IMR-90 (cell line): ENCODE results near the gene ABCC8. TPM values are rescaled to one million over a fixed set of nuclear protein-coding genes. Genes with fewer than 3 reads are reported as not detected.

ENCODE experiments used
- ATAC-seq: fragments of 200-7000 bp; cut with Tn5 transposase; 2 replicates; pipeline ENCODE4 v1.9.1; 2020; ENCODE audit warnings: low read depth, mild to moderate bottlenecking, moderate library complexity
- BruUV-seq: library from RNA; stranded (reverse); fragments of 400-500 nt; replicated peaks from 2 replicates; lab custom pipeline; 2021; lab: Mats Ljungman, UMichigan
- CTCF ChIA-PET: fragments of 300-600 bp; formaldehyde crosslinking; extraction: SDS; loops from one replicate; lab custom pipeline; 2021; ENCODE audit warnings: antibody characterized with exemption; lab: Yijun Ruan, JAX
- POLR2A ChIA-PET: fragments of 300-600 bp; sonication (Branson Sonifier 250); formaldehyde crosslinking; loops from one replicate; lab custom pipeline; 2022; ENCODE audit warnings: antibody characterized with exemption; ENCODE audit not compliant: unreplicated experiment; lab: Charles Lee
- DNase-seq: peaks from one replicate; pipeline ENCODE4 v3.0.0; 2013
- H2AFZ ChIP-seq: replicated peaks from 2 replicates; pipeline ENCODE3; 2013; ENCODE audit warnings: low read length, mild to moderate bottlenecking; ENCODE audit not compliant: poor library complexity
- H2AK5ac ChIP-seq: 2 replicates; pipeline ENCODE4 v1.6.1; 2013; ENCODE audit warnings: low read depth, low read length, inconsistent platforms
- H2AK9ac ChIP-seq: replicated peaks from 2 replicates; pipeline ENCODE3; 2013; ENCODE audit warnings: mild to moderate bottlenecking, low read depth, low read length, moderate library complexity; ENCODE audit not compliant: poor library complexity
- H2BK120ac ChIP-seq: 2 replicates; pipeline ENCODE4 v1.6.1; 2013; ENCODE audit warnings: low read depth, low read length, inconsistent platforms
- H2BK15ac ChIP-seq: 3 replicates; pipeline ENCODE4 v1.6.1; 2013; ENCODE audit warnings: low read depth, low read length, inconsistent platforms
- H2BK20ac ChIP-seq: 2 replicates; pipeline ENCODE4 v1.6.1; 2013; ENCODE audit warnings: low read depth, mild to moderate bottlenecking, inconsistent platforms, low read length, moderate library complexity
- H2BK5ac ChIP-seq: 2 replicates; pipeline ENCODE4 v1.6.1; 2013; ENCODE audit warnings: mild to moderate bottlenecking, low read depth, low read length, inconsistent platforms; ENCODE audit not compliant: poor library complexity, severe bottlenecking
- H3K14ac ChIP-seq: replicated peaks from 2 replicates; pipeline ENCODE4 v1.6.1; 2013; ENCODE audit warnings: low read depth, low read length, inconsistent platforms
- H3K18ac ChIP-seq: 2 replicates; pipeline ENCODE4 v1.6.1; 2013; ENCODE audit warnings: low read depth, low read length, control low read depth
- H3K23ac ChIP-seq: 2 replicates; pipeline ENCODE4 v1.6.1; 2013; ENCODE audit warnings: low read depth, low read length, inconsistent platforms
- H3K27ac ChIP-seq: 2 replicates; pipeline ENCODE4 v1.5.1; 2013; ENCODE audit warnings: mild to moderate bottlenecking, control low read depth, low read length; ENCODE audit not compliant: insufficient read depth
- H3K27me3 ChIP-seq: 2 replicates; pipeline ENCODE4 v1.6.1; 2013; ENCODE audit warnings: low read length; ENCODE audit not compliant: control insufficient read depth, insufficient read depth
- H3K36me3 ChIP-seq: 2 replicates; pipeline ENCODE4 v1.6.1; 2013; ENCODE audit warnings: low read length, mixed read lengths; ENCODE audit not compliant: control insufficient read depth, insufficient read depth
- H3K4ac ChIP-seq: 2 replicates; pipeline ENCODE4 v1.6.1; 2013; ENCODE audit warnings: low read depth, low read length, inconsistent platforms
- H3K4me1 ChIP-seq: 2 replicates; pipeline ENCODE4 v1.6.1; 2013; ENCODE audit warnings: low read length, mixed read lengths; ENCODE audit not compliant: control insufficient read depth, insufficient read depth
- H3K4me2 ChIP-seq: 2 replicates; pipeline ENCODE4 v1.6.1; 2013; ENCODE audit warnings: low read depth, mild to moderate bottlenecking, control low read depth, low read length, moderate library complexity
- H3K4me3 ChIP-seq: 2 replicates; pipeline ENCODE4 v1.5.1; 2013; ENCODE audit warnings: low read depth, mild to moderate bottlenecking, control low read depth, low read length, moderate library complexity; ENCODE audit not compliant: insufficient read depth
- H3K56ac ChIP-seq: 2 replicates; pipeline ENCODE4 v1.6.1; 2013; ENCODE audit warnings: low read length, inconsistent platforms; ENCODE audit not compliant: insufficient read depth; ENCODE audit errors: extremely low read depth
- H3K79me1 ChIP-seq, 2 experiments: 2 replicates each; pipeline ENCODE4 v1.6.1; 2013; ENCODE audit warnings: low read length in 2 of 2, inconsistent platforms in 1 of 2, low read depth in 1 of 2
- H3K9ac ChIP-seq: 2 replicates; pipeline ENCODE4 v1.6.1; 2013; ENCODE audit warnings: low read depth, low read length, control low read depth
- H3K9me1 ChIP-seq: 2 replicates; pipeline ENCODE4 v1.6.1; 2013; ENCODE audit warnings: low read length, inconsistent platforms; ENCODE audit not compliant: insufficient read depth
- H3K9me3 ChIP-seq: 2 replicates; pipeline ENCODE4 v1.6.1; 2013; ENCODE audit warnings: low read length; ENCODE audit not compliant: control insufficient read depth, insufficient read depth
- H4K20me1 ChIP-seq: 2 replicates; pipeline ENCODE4 v1.6.1; 2013; ENCODE audit warnings: low read length, inconsistent platforms; ENCODE audit not compliant: insufficient read depth
- H4K5ac ChIP-seq: 2 replicates; pipeline ENCODE4 v1.6.1; 2013; ENCODE audit warnings: mild to moderate bottlenecking, low read depth, low read length, control low read depth
- H4K8ac ChIP-seq, 2 experiments: 2 replicates each; pipeline ENCODE4 v1.6.1; 2013; ENCODE audit warnings: low read depth in 2 of 2, low read length in 2 of 2, control low read depth in 1 of 2, inconsistent platforms in 1 of 2
- H4K91ac ChIP-seq: 2 replicates; pipeline ENCODE4 v1.6.1; 2013; ENCODE audit warnings: low read depth, low read length, inconsistent platforms; ENCODE audit not compliant: insufficient read depth
- CEBPB ChIP-seq: IDR thresholded peaks from 2 replicates; pipeline ENCODE4 v1.6.1; 2012; ENCODE audit warnings: low read depth, low read length, improper control_type of control experiment
- CHD1 ChIP-seq: IDR thresholded peaks from 2 replicates; pipeline ENCODE4 v1.6.1; 2012; ENCODE audit warnings: low read depth, low read length, improper control_type of control experiment
- CTCF ChIP-seq: conservative IDR thresholded peaks from 2 replicates; pipeline ENCODE4 v1.5.1; 2012; ENCODE audit warnings: mild to moderate bottlenecking, low read depth, low read length, improper control_type of control experiment
- ELK1 ChIP-seq: fragments of 150-350 bp; IDR thresholded peaks from 2 replicates; pipeline ENCODE4 v1.6.1; 2016; ENCODE audit warnings: low read depth, mild to moderate bottlenecking, low read length, moderate library complexity, borderline replicate concordance
- MAFK ChIP-seq: IDR thresholded peaks from 2 replicates; pipeline ENCODE4 v1.6.1; 2012; ENCODE audit warnings: low read depth, low read length, improper control_type of control experiment
- MAZ ChIP-seq: IDR thresholded peaks from 2 replicates; pipeline ENCODE4 v1.6.1; 2012; ENCODE audit warnings: low read depth, mild to moderate bottlenecking, low read length, improper control_type of control experiment, moderate library complexity, borderline replicate concordance
- MXI1 ChIP-seq: IDR thresholded peaks from 2 replicates; pipeline ENCODE4 v1.6.1; 2012; ENCODE audit warnings: low read depth, mild to moderate bottlenecking, low read length, moderate library complexity, borderline replicate concordance
- POLR2A ChIP-seq: IDR thresholded peaks from 2 replicates; pipeline ENCODE4 v1.6.1; 2012; ENCODE audit warnings: mild to moderate bottlenecking, low read depth, low read length
- RAD21 ChIP-seq: IDR thresholded peaks from 2 replicates; pipeline ENCODE4 v1.6.1; 2012; ENCODE audit warnings: low read length, improper control_type of control experiment
- RFX5 ChIP-seq: IDR thresholded peaks from 2 replicates; pipeline ENCODE4 v1.8.0; 2012; ENCODE audit warnings: low read depth, mild to moderate bottlenecking, low read length, moderate library complexity
- SMC3 ChIP-seq: fragments of 150-350 bp; IDR thresholded peaks from 2 replicates; pipeline ENCODE4 v1.6.1; 2016; ENCODE audit warnings: low read depth, mild to moderate bottlenecking, antibody characterized with exemption, low read length, moderate library complexity
- USF2 ChIP-seq: fragments of 150-350 bp; IDR thresholded peaks from 2 replicates; pipeline ENCODE4 v1.6.1; 2017; ENCODE audit warnings: mild to moderate bottlenecking, antibody characterized with exemption, low read length, low read depth
- WGBS, 2 experiments: methylation state at CpG; one replicate each; pipeline versions ENCODE4 v1.1.5 to v1.1.7; 2013; ENCODE audit warnings: missing lambda C conversion rate in 2 of 2; ENCODE audit not compliant: insufficient read length in 1 of 2; ENCODE audit errors: extremely low coverage in 2 of 2; 5-methylcytosine and 5-hydroxymethylcytosine counted together
- dilution Hi-C: fragments of 300-500 bp; cut with HindIII; formaldehyde crosslinking; loops from one replicate; pipeline ENCODE4 v1.14.3; 2018; ENCODE audit warnings: low sequenced_read_pairs; ENCODE audit not compliant: unreplicated experiment
- in situ Hi-C: fragments of 300-500 bp; cut with MboI; formaldehyde crosslinking; loops from 3 replicates; pipeline ENCODE4 v1.14.3; 2019; ENCODE audit warnings: low sequenced_read_pairs, inconsistent platforms, mixed read lengths
- intact Hi-C: fragments of 100-400 bp; cut with micrococcal nuclease; formaldehyde crosslinking; loops from 2 replicates; pipeline ENCODE4 v1.10.0; 2022
- polyA plus RNA-seq, 3 experiments: library from polyadenylated mRNA; depleted of rRNA; stranded (reverse); fragments of >200 nt; gene quantifications; 2 replicates each; pipeline ENCODE4 v1.2.3, GENCODE V29; 2012; ENCODE audit warnings: low replicate concordance in 1 of 3
- total RNA-seq: library from RNA; depleted of rRNA; stranded (reverse); fragments of >200 nt; gene quantifications from 2 replicates; pipeline ENCODE4 v1.2.3, GENCODE V29; 2012

ABCC8 gene
- total and polyA plus RNA-seq, 2 of the 4 experiments (the other 2 are of a cell fraction), result not detected

- Histone ChIP-seq H2AK9ac (no peak overlapping the region), H2BK120ac (no peak overlapping the region), H2BK20ac (no peak overlapping the region), H3K4me3 (no peak overlapping the region), H3K18ac (no peak overlapping the region), H4K91ac (no peak overlapping the region), H3K9me1 (no peaks in the 10 kb centered on the region), H3K4me2 (no peak overlapping the region), H3K9ac (no peak overlapping the region), H2AFZ (no peak overlapping the region), H3K56ac (no peak overlapping the region), H3K27me3 (peaks cover 6% of the 10 kb centered on the region), H3K23ac (no peak overlapping the region), H3K27ac (no peak overlapping the region), H3K79me1 (no peaks in the 10 kb centered on the region), H3K14ac (no peak overlapping the region), H3K9me3 (no peaks in the 10 kb centered on the region), H2BK5ac (no peak overlapping the region), H2BK15ac (no peak overlapping the region), H4K5ac (no peak overlapping the region), H2AK5ac (no peak overlapping the region), H3K4ac (no peak overlapping the region), H3K4me1 (no peaks in the 10 kb centered on the region), H3K36me3 (no peaks in the 10 kb centered on the region), H4K20me1 (no peaks in the 10 kb centered on the region), H4K8ac (no peak overlapping the region)
- DNase-seq, result no peak
- POLR2A ChIA-PET, result no interaction called here
- TF ChIP-seq RFX5, result no peak
- TF ChIP-seq USF2, result no peak
- TF ChIP-seq POLR2A, result no peak
- no peak for TF ChIP-seq ELK1
- TF ChIP-seq RAD21, result no peak
- TF ChIP-seq SMC3, result no peak
- TF ChIP-seq CHD1, result no peak
- TF ChIP-seq MAZ, result no peak
- TF ChIP-seq MAFK, result no peak
- no peak for TF ChIP-seq MXI1
- no peak for TF ChIP-seq CTCF
- no peak for TF ChIP-seq CEBPB
- intact Hi-C loops, result no loop called here
- dilution Hi-C loops, result no loop called here
- no peak for ATAC-seq
- WGBS, 2 experiments, result 0% methylated on average over 1 of the region's 4 CpGs; no CpG with 5 or more reads in 1 of the 2 experiments
- in situ Hi-C loops, result no loop called here
- CTCF ChIA-PET, result interaction anchor here (1.1 kb wide), 1 partner anchor 114 kb away, joined by 4 read pairs; no protein-coding TSS in a partner anchor
- BruUV-seq, result no TSS peak
Observed at GRCh38 chr11:17498058-17498457, 21.4 kb upstream of the ABCC8 start.
